GM18517 (cell line): ENCODE data around the gene HLCS.

Experiments used
- ATAC-seq: cut with Tn5 transposase; IDR thresholded peaks from one replicate; pipeline ENCODE4 v1.9.1; 2021; ENCODE audit warnings: mild to moderate bottlenecking, moderate library complexity; ENCODE audit not compliant: unreplicated experiment

The HLCS gene

GRCh38 chr21:36916718-36917117, 49.8 kb downstream of the HLCS start:
- ATAC-seq = no peak

DNA sequence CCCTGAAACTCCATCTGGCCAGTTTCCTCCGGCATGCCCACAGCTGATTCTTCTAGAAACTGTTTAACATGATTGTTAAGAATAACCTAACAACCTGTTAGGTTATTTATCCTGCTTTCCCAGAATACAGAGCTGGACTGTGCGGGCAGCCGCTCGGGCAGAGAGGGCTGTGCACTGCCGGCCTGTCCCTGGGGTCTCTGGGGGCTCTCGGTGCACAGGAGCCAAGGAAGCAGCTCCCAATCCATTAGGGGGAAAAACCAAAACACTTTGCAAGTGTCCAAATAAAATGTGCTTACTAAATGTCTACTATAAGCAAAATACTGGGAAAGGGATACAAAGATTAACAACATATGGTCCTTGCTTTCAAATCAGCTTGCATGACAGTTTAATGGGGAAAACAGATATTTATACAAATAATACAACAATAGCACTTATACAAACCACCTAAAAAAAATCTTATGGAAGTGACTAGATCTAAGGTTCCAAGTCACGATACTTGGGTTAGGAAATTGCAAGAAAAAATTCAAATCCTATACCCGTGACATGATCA, 50.7 kb downstream of the HLCS start:
- ATAC-seq = no peak

DNA sequence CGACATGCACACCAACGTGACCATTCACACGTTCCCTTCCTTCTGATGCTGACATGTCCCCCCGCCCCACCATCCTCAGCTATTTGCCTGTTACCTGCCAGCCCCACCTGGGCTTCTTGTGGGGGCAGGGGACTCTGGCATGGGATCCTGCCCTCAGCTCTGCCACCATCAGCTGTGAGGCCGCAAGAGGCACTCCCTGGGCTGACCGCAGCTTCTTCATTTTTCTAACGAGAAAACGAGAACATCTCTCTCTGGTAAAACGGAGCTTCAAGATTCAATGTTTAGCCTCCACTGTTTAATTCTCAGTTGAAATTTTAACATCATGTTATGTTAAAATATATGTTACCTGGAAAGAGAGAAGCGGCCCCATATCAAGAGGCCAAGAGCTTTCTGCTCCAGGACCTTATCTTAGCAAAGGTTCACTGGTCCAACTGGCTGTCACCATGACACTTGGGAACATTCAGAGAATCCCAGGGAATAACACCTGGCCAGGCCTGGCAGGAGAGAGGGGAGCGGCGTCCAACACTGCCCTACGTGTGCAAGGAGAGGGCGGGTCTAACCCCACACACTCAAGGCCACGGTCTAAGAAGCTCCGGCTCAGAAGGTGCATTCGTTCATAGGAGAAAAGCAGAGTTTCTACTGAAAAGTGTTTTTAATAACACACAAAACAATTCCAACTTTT, 51.3 kb downstream of the HLCS start:
- ATAC-seq = no peak

DNA sequence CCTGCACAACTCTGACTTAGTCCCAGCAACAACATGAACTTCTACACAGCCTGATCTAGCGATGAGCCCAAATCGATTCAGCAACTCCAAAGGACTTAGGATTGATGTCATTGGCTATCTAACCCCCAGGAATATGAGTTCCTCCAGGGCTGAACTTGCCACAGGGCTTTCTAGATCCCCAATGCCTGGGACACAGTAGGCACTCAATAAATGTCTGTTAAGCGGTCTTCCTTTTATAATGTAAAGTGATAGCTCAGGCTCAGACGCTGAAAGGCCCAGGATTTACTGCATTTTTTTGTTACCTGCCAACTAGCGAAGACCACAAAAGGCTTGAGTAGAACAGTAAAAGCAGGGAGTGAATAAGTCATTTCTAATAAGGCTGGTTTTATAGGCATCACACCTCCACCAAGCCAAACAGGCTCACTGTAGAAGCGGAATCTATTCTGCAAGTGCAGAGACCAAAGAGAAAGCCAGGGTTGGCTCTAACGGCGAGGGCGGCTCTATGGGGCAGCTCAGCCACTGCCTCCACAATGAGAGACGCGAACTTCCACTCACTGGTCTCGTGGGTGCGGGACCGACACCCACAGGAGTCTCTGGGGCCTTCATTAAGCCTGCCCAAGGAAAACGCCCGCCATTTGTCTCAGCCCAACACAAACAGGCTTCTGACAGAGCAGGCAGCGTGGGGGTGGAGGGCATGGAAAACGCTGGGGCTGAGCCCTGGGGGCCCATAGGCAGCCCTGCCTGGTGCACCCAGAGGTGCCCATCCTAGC, 52.0 kb downstream of the HLCS start:
- no peak for ATAC-seq

GRCh38 chr21:36913247-36914169, 53.0 kb downstream of the HLCS start:
- ATAC-seq = no peak

DNA sequence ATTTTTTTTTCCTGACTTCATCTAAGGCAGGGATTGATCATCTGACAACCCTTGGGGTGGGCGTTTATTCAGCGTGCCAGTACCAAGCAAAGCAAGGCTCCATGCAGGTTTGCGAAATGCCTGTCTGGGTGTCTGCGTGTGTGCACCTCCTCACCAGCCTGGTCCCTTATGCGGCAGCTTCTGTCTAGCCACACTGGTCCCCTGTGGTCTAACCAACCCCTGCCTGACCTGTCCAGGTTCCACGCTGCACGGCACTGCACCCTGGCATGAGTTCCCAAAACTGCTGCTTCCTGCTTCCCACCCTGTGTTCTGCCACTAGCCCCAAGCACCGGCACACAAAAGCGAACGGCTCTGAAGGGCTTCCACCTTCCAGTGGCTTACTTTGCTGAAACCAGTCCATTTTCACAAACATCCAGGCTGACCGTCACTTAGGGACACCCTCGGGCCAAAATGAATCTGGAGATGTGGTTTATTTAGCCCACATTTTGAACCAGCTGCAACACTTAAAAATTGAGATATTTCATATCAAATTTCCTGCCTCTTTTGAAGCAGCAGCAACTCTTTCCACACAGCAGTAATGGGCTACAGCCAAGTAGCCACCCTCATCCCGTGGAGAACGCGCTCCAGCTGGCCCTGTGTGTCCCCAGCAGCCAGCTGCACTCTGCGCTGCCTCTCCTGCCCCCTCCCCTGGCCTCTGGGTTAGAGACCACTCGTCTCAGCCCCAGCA, 55.7 kb downstream of the HLCS start:
- no peak for ATAC-seq

DNA sequence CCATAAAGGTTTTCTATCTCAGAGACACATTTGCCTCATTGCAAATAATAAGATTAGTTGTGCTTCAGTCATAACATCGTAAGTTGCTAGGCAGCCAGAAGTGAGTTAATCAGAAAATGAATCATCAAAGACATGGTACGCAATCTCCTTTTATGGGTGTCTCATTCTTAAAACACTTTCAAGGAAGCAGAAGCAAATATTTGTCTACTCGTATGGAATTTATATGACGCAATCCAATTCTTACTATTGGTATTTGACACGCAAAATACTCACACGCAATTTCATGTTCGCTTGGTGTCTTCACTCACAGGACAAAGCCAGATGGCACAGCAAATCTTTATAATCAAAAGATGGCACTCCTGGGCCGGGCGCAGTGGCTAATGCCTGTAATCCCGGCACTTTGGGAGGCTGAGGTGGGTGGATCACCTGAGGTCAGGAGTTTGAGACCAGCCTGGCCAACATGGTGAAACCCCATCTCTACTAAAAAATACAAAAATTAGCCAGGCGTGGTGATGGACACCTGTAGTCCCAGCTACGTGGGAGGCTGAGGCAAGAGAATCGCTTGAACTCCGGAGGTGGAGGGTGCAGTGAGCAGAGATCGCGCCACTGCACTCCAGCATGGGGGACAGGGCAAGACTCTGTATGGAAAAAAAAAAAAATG, 56.4 kb downstream of the HLCS start:
- no peak for ATAC-seq

GRCh38 chr21:36909423-36909822, 57.0 kb downstream of the HLCS start:
- no peak for ATAC-seq

DNA sequence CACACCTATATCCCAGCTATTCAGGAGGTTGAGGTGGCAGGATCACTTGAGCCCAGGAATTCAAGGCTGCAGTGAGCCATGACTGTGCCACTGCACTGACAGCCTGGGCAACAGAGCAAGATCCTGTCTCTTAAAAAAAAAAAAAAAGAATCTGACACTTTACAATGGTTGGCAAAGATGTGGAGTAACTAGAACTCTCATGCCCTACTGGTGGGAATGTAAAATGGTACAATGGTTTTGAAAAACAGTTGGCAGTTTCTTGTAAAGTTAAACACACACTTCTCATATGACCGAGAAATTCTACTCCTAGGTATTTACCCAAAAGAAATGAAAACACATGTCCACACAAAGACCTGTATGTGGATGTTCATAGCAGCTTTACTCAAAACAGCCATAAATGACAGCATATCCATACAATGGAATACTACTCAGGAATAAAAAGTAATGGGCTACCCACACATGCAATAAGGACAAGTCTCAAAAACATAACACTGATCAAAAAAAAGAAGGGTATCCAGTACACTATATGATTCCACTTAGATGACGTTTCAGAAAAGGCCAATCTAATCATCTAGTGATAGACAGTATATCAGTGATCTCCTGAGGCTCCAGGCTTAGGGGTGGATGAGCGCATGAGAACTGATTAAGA, 58.1 kb downstream of the HLCS start:
- no peak for ATAC-seq

DNA sequence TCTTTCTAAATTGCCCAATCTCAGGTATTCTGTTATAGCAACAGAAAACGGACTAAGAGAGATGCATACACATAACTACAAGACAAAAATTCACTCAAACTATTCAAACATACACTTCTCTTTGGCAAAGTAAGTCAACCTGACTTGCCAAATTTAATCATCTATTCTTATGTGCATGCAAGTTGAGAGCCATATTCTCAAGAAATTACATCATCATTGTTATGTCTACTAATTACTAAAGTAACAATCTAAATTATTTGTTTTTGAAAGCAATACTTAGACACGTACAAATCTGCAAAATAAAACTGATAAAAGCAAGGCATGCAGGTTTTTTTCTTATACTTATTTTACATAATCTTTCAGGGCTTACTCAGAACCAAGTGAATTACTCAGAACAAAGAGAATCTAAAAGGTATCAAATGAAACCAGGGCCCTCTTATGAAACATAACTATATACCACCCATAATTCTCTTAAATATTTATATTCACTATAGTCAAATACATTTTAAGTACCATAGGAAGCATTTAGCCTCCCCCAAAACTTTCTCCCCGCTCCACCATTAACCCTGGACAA, 62.3 kb downstream of the HLCS start:
- no peak for ATAC-seq

GRCh38 chr21:36902793-36903192, 63.7 kb downstream of the HLCS start:
- no peak for ATAC-seq

GRCh38 chr21:36902331-36902730, 64.1 kb downstream of the HLCS start:
- no peak for ATAC-seq

DNA sequence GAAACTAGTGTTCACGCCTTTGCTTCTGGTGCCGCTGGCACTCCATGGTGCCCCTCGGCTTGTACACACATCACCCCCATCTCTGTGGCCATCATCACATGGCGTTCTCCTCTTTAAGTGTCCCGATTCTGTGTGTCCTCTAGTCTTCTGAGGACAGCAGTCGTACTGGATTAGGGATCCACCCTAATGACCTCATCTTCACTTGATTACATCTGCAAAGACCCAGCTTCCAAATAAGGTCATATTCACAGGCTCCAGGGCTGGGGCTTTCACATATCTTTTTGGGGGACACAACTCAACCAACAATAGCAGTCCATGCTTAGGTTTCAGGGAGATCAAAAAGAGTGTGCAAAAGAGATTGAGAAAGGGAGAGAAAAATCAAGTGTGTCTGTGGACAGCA, 64.9 kb downstream of the HLCS start:
- no peak for ATAC-seq

DNA sequence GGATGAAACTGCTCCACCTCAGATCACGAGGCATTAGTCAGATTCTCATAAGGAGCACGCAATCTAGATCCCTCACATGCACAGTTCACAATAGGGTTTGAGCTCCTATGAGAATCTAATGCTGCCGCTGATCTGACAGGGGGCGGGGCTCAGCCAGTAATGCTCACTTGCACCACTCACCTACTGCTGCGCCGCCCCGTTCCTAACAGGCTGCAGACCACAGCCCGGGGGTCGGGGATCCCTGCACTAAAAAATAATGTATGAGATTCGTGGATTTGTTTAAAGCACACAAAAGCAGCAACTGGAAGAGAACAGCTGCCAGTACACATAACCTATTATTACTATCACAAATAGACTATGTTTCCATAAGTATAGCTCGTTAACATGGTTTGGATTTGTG, 72.9 kb downstream of the HLCS start:
- no peak for ATAC-seq

DNA sequence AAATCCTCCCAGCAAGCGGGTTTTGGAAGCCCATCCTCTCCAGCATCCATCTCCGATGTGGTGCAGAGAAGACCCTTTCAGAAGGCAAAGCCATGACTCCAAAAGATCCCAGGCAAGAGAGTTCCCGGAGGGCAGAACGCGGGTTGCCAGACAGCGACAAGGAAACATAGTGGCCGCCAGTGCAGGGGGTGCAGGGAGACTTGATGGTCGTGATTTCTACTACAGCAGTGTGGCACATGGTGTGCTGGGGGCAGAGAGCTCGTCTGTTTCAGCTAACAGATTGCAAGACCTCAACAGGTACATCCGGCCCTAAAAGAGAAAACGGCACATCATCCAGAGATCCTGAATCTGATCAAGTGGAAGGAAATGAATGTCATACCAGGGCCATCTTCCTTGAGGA, 74.3 kb downstream of the HLCS start:
- no peak for ATAC-seq

- ATAC-seq = no peak
These were observed 74.8 kb downstream of the HLCS start for GRCh38 chr21:36891692-36892091.

GRCh38 chr21:36891121-36891520, 75.3 kb downstream of the HLCS start:
- no peak for ATAC-seq

DNA sequence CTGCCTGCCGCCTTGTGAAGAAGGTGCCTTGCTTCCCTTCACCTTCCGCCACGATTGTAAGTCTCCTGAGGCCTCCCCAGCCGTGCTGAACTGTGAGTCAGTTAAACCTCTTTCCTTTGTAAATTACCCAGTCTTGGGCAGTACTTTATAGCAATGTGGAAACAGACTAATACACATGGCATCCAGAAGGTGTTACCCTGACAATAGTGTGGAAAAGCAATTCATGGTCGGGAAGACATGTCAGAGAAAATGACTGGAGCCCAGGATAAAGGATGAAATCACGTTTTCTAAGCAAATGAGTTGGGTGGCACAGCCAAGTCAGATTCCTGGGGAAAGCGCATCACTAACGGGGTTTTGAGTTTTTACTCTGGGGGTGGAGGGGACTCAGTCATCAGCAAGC, 76.4 kb downstream of the HLCS start:
- no peak for ATAC-seq

GRCh38 chr21:36889401-36889800, 77.1 kb downstream of the HLCS start:
- no peak for ATAC-seq
